GM23338 (cell line): ENCODE measurements around the gene VPS35. TPM values are rescaled to one million over a fixed set of nuclear protein-coding genes. Genes with fewer than 3 reads are reported as not detected.

Experiments used
- ATAC-seq: fragments of 200-7000 bp; cut with Tn5 transposase; 3 replicates; pipeline ENCODE4 v1.9.1; 2020
- DNase-seq: peaks from one replicate; pipeline ENCODE4 v3.0.0-alpha.2; 2015; ENCODE audit warnings: low spot score
- H2AFZ ChIP-seq: fragments of 200-600 bp; sonication (generic); 2 replicates; pipeline ENCODE4 v1.8.0; 2016; ENCODE audit warnings: antibody characterized with exemption, mild to moderate bottlenecking, moderate library complexity
- H3F3A ChIP-seq: fragments of 200-600 bp; sonication (generic); replicated peaks from 2 replicates; pipeline ENCODE4 v1.8.0; 2017; ENCODE audit warnings: antibody characterized with exemption, mixed run types, low read depth
- H3K27ac ChIP-seq: fragments of 200-600 bp; sonication (generic); 2 replicates; pipeline ENCODE4 v1.6.1; 2016; ENCODE audit warnings: low read depth
- H3K27me3 ChIP-seq: fragments of 200-600 bp; sonication (generic); 2 replicates; pipeline ENCODE4 v1.8.0; 2016; ENCODE audit warnings: mild to moderate bottlenecking, mixed run types, moderate library complexity; ENCODE audit not compliant: insufficient read depth
- H3K36me3 ChIP-seq: fragments of 200-600 bp; sonication (generic); 2 replicates; pipeline ENCODE4 v1.8.0; 2016; ENCODE audit warnings: mild to moderate bottlenecking; ENCODE audit not compliant: insufficient read depth
- H3K4me1 ChIP-seq: fragments of 200-600 bp; sonication (generic); 2 replicates; pipeline ENCODE4 v1.8.0; 2016; ENCODE audit warnings: mild to moderate bottlenecking, moderate library complexity; ENCODE audit not compliant: insufficient read depth
- H3K4me2 ChIP-seq: fragments of 200-600 bp; sonication (generic); 2 replicates; pipeline ENCODE4 v1.7.1; 2017; ENCODE audit warnings: mixed run types
- H3K4me3 ChIP-seq: fragments of 200-600 bp; sonication (generic); 2 replicates; pipeline ENCODE4 v1.6.1; 2016; ENCODE audit warnings: mixed run types
- H3K79me2 ChIP-seq: fragments of 200-600 bp; sonication (generic); replicated peaks from 2 replicates; pipeline ENCODE4 v1.8.0; 2017; ENCODE audit warnings: mild to moderate bottlenecking; ENCODE audit not compliant: insufficient read depth
- H3K9me2 ChIP-seq: fragments of 200-600 bp; sonication (generic); 2 replicates; pipeline ENCODE4 v1.8.0; 2017; ENCODE audit not compliant: insufficient read depth
- H4K20me1 ChIP-seq: fragments of 200-600 bp; sonication (generic); replicated peaks from 2 replicates; pipeline ENCODE4 v1.8.0; 2017; ENCODE audit warnings: mild to moderate bottlenecking; ENCODE audit not compliant: insufficient read depth
- H3K27ac Mint-ChIP-seq: 2 replicates; pipeline ENCODE4 v1.8.0; 2020; ENCODE audit warnings: inconsistent platforms, mild to moderate bottlenecking, moderate library complexity, mixed read lengths
- H3K27me3 Mint-ChIP-seq: 3 replicates; pipeline ENCODE4 v1.8.0; 2022; ENCODE audit warnings: low read depth, mild to moderate bottlenecking, moderate library complexity, mixed read lengths, inconsistent platforms; ENCODE audit not compliant: insufficient read depth, poor library complexity
- H3K36me3 Mint-ChIP-seq: 3 replicates; pipeline ENCODE4 v1.8.0; 2021; ENCODE audit warnings: low read depth, mild to moderate bottlenecking, inconsistent platforms, moderate library complexity, mixed read lengths
- H3K4me1 Mint-ChIP-seq: 3 replicates; pipeline ENCODE4 v1.8.0; 2020; ENCODE audit warnings: mild to moderate bottlenecking, inconsistent platforms, mixed read lengths
- H3K4me3 Mint-ChIP-seq: 3 replicates; pipeline ENCODE4 v1.8.0; 2021; ENCODE audit warnings: moderate library complexity, mild to moderate bottlenecking, inconsistent platforms, mixed read lengths
- H3K9me3 Mint-ChIP-seq: 3 replicates; pipeline ENCODE4 v1.8.0; 2020; ENCODE audit warnings: moderate library complexity, mild to moderate bottlenecking, inconsistent platforms, mixed read lengths
- CREB1 ChIP-seq: fragments of 250-450 bp; sonication (Bioruptor Pico); IDR thresholded peaks from 2 replicates; pipeline ENCODE4 v1.5.0; 2020; ENCODE audit warnings: low read depth, mild to moderate bottlenecking, moderate library complexity
- CTCF ChIP-seq, 2 experiments: fragments of 200-600 bp in 1 of 2; sonication (generic) in 1 of 2; conservative IDR thresholded peaks; 2 replicates each; pipeline versions ENCODE4 v1.5.1 to v1.6.1; 2016 to 2017; ENCODE audit warnings: antibody characterized with exemption in 2 of 2, low read depth in 2 of 2, mild to moderate bottlenecking in 2 of 2, moderate library complexity in 1 of 2
- EZH2 ChIP-seq: fragments of 200-600 bp; sonication (generic); IDR thresholded peaks from one replicate; pipeline ENCODE4 v1.8.0; 2017; ENCODE audit warnings: antibody characterized with exemption, mild to moderate bottlenecking, low read depth; ENCODE audit not compliant: unreplicated experiment
- EZH2phosphoT487 ChIP-seq: fragments of 200-600 bp; sonication (generic); IDR thresholded peaks from one replicate; pipeline ENCODE4 v1.8.1; 2018; ENCODE audit warnings: antibody characterized with exemption; ENCODE audit not compliant: unreplicated experiment
- JUNB ChIP-seq: IDR thresholded peaks from one replicate; pipeline ENCODE4 v1.6.1; 2016; ENCODE audit warnings: antibody characterized with exemption; ENCODE audit not compliant: unreplicated experiment
- NANOG ChIP-seq: IDR thresholded peaks from 2 replicates; pipeline ENCODE4 v1.6.1; 2016; ENCODE audit warnings: antibody characterized with exemption, borderline replicate concordance
- POLR2AphosphoS5 ChIP-seq: IDR thresholded peaks from 2 replicates; pipeline ENCODE4 v1.6.1; 2016; ENCODE audit warnings: antibody characterized with exemption, low read depth
- STAT1 ChIP-seq: IDR thresholded peaks from one replicate; pipeline ENCODE4 v1.6.1; 2016; ENCODE audit warnings: antibody characterized with exemption; ENCODE audit not compliant: unreplicated experiment
- ZNF114 ChIP-seq: fragments of 250-450 bp; sonication (Bioruptor Pico); IDR thresholded peaks from 2 replicates; pipeline ENCODE4 v1.5.0; 2020; ENCODE audit warnings: mild to moderate bottlenecking, moderate library complexity
- ZNF331 ChIP-seq: fragments of 250-450 bp; sonication (Bioruptor Pico); IDR thresholded peaks from 2 replicates; pipeline ENCODE4 v1.5.0; 2020; ENCODE audit warnings: low read depth, mild to moderate bottlenecking, moderate library complexity
- polyA plus RNA-seq: library from polyadenylated mRNA; unstranded; fragments of >200 nt; fragmentation: Nextera tagmentation; extraction: Ambion mirVana; gene quantifications from 2 replicates; pipeline ENCODE4 v1.2.1, GENCODE V29; 2016
- total RNA-seq: library from RNA; depleted of rRNA; stranded (reverse); fragments of >200 nt; shearing (Covaris generic); gene quantifications from 2 replicates; pipeline ENCODE4 v1.2.3, GENCODE V29; 2014
- TF ChIP-seq, protein P1 (sequence below): IDR thresholded peaks from 2 replicates; pipeline ENCODE4 v1.6.1; 2016; ENCODE audit warnings: antibody characterized with exemption
- TF ChIP-seq, protein P2 (sequence below): IDR thresholded peaks from one replicate; pipeline ENCODE4 v1.6.1; 2018; ENCODE audit warnings: antibody characterized with exemption; ENCODE audit not compliant: unreplicated experiment

The VPS35 gene
- total and polyA plus RNA-seq, 2 experiments from 2014 or later: 31.1 to 40.0 TPM

DNA sequence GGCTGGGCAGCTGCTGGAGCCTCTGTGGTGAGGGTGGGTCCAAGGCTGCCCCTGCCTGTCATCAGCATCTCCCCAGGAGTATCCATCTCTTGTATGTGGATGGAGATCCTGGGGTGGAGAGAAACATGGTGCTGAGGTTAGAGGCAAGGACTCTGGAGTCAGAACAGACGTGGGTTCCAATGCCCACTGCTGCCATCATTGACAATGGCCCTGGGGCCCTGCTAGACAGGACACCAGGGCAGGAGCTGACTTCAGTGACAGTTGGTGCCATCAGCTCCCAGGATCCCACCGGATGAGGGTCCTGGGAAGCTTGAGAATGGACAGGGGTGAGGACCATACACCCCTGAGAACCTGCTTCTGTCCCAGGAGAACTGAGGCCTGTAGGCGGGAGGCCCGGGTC, 43.6 kb upstream of the VPS35 start:
- no peak for TF ChIP-seq ZNF114 (CRISPR knock-in tag)
- TF ChIP-seq, protein P1, sequence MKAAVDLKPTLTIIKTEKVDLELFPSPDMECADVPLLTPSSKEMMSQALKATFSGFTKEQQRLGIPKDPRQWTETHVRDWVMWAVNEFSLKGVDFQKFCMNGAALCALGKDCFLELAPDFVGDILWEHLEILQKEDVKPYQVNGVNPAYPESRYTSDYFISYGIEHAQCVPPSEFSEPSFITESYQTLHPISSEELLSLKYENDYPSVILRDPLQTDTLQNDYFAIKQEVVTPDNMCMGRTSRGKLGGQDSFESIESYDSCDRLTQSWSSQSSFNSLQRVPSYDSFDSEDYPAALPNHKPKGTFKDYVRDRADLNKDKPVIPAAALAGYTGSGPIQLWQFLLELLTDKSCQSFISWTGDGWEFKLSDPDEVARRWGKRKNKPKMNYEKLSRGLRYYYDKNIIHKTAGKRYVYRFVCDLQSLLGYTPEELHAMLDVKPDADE: no peak
- no peaks in the 10 kb centered on the region for H3K9me2 ChIP-seq
- H3K27me3 Mint-ChIP-seq: peaks cover 12% of the 10 kb centered on the region
- H3K4me3 Mint-ChIP-seq: no peak overlapping the region
- H2AFZ ChIP-seq: no peak overlapping the region
- H3F3A ChIP-seq: no peaks in the 10 kb centered on the region
- H3K9me3 Mint-ChIP-seq: no peaks in the 10 kb centered on the region; the same call in 2 of the 3 replicates
- H3K27me3 ChIP-seq: no peaks in the 10 kb centered on the region
- no peaks in the 10 kb centered on the region for H3K4me1 ChIP-seq
- no peaks in the 10 kb centered on the region for H3K79me2 ChIP-seq
- H3K4me3 ChIP-seq: no peak overlapping the region
- H3K36me3 Mint-ChIP-seq: no peaks in the 10 kb centered on the region
- no peak overlapping the region for H3K27ac ChIP-seq
- H3K4me1 Mint-ChIP-seq: no peaks in the 10 kb centered on the region; the same call in 2 of the 3 replicates
- no peak overlapping the region for H3K4me2 ChIP-seq
- ATAC-seq (no peak), DNase-seq (no peak)
- no peaks in the 10 kb centered on the region for H4K20me1 ChIP-seq
- H3K27ac Mint-ChIP-seq: no peak overlapping the region
- no peaks in the 10 kb centered on the region for H3K36me3 ChIP-seq

GRCh38 chr16:46731691-46732555, 42.9 kb upstream of the VPS35 start:
- Histone ChIP-seq H2AFZ (no peak overlapping the region), H4K20me1 (no peaks in the 10 kb centered on the region), H3K4me3 (no peak overlapping the region), H3K9me2 (no peaks in the 10 kb centered on the region), H3K27ac (no peak overlapping the region), H3K36me3 (no peaks in the 10 kb centered on the region), H3K79me2 (no peaks in the 10 kb centered on the region), H3K4me1 (no peaks in the 10 kb centered on the region), H3K27me3 (no peaks in the 10 kb centered on the region), H3K4me2 (no peak overlapping the region), H3F3A (no peaks in the 10 kb centered on the region)
- no peak overlapping the region for H3K27ac Mint-ChIP-seq
- no peak for DNase-seq
- no peak for ATAC-seq
- no peak overlapping the region for H3K4me3 Mint-ChIP-seq
- no peaks in the 10 kb centered on the region for H3K4me1 Mint-ChIP-seq
- H3K36me3 Mint-ChIP-seq: no peaks in the 10 kb centered on the region
- peaks cover 12% of the 10 kb centered on the region for H3K27me3 Mint-ChIP-seq
- H3K9me3 Mint-ChIP-seq: no peaks in the 10 kb centered on the region; the same call in 2 of the 3 replicates
- TF ChIP-seq, protein P1: no peak
- TF ChIP-seq ZNF331 (CRISPR knock-in tag) (no peak), EZH2 (no peak), POLR2AphosphoS5 (no peak), ZNF114 (CRISPR knock-in tag) (no peak), CTCF (conservative IDR thresholded peaks at IDR 0.05; ENCODE audit: low read depth in 2 of 2) (no peak), JUNB (no peak), NANOG (no peak), EZH2phosphoT487 (no peak), STAT1 (no peak), CREB1 (CRISPR knock-in tag) (no peak)
- TF ChIP-seq, protein P2, sequence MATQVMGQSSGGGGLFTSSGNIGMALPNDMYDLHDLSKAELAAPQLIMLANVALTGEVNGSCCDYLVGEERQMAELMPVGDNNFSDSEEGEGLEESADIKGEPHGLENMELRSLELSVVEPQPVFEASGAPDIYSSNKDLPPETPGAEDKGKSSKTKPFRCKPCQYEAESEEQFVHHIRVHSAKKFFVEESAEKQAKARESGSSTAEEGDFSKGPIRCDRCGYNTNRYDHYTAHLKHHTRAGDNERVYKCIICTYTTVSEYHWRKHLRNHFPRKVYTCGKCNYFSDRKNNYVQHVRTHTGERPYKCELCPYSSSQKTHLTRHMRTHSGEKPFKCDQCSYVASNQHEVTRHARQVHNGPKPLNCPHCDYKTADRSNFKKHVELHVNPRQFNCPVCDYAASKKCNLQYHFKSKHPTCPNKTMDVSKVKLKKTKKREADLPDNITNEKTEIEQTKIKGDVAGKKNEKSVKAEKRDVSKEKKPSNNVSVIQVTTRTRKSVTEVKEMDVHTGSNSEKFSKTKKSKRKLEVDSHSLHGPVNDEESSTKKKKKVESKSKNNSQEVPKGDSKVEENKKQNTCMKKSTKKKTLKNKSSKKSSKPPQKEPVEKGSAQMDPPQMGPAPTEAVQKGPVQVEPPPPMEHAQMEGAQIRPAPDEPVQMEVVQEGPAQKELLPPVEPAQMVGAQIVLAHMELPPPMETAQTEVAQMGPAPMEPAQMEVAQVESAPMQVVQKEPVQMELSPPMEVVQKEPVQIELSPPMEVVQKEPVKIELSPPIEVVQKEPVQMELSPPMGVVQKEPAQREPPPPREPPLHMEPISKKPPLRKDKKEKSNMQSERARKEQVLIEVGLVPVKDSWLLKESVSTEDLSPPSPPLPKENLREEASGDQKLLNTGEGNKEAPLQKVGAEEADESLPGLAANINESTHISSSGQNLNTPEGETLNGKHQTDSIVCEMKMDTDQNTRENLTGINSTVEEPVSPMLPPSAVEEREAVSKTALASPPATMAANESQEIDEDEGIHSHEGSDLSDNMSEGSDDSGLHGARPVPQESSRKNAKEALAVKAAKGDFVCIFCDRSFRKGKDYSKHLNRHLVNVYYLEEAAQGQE: no peak
